ENCODE results near the gene KAT6B. TPM values are rescaled to one million over a fixed set of nuclear protein-coding genes. Genes with fewer than 3 reads are reported as not detected.

Gene KAT6B
- total and polyA plus RNA-seq, 11 donors, result 10.4 to 61.3 (median 42.9) TPM

GRCh38 chr10:75019370-75019769 is 193.0 kb downstream of the KAT6B start:
- no peak overlapping the region for H3K4me3 ChIP-seq
- DNase-seq (no peak), ATAC-seq (no peak)
- no peaks in the 10 kb centered on the region for H3K9me3 ChIP-seq
- intact Hi-C loops (cut with DNase I), result loop anchor here in 3 of 10 donors (5.0 to 10.0 kb wide), 2 partner anchors 215 to 752 kb away; partner anchors contain the start of gene COMTD1 (in 1 of the 3)
- peaks cover 0 to 35% (median 11%) of the 10 kb centered on the region in 12 donors for H3K4me1 ChIP-seq
- WGBS, 4 donors, result 43 to 53% (median 48%) methylated on average over 2 of the region's 2 CpGs
- TF ChIP-seq POLR2A (IDR thresholded peaks at IDR 0.05) (no peak), CTCF (IDR thresholded peaks at IDR 0.05) (peak in 8 of 12 donors; percentile 19 to 49 (median 34))
- H3K36me3 ChIP-seq, result peaks cover 0 to 53% (median 43%) of the 10 kb centered on the region in 9 donors
- H3K27me3 ChIP-seq, result no peaks in the 10 kb centered on the region
- H3K27ac ChIP-seq, result no peak overlapping the region

- DNase-seq (no peak), ATAC-seq (no peak)
- peaks cover 0 to 61% (median 51%) of the 10 kb centered on the region in 9 donors for H3K36me3 ChIP-seq
- TF ChIP-seq CTCF (IDR thresholded peaks at IDR 0.05), result no peak
- no peak for TF ChIP-seq POLR2A (IDR thresholded peaks at IDR 0.05)
- H3K9me3 ChIP-seq, result no peaks in the 10 kb centered on the region
- peaks cover 0 to 28% (median 10%) of the 10 kb centered on the region in 12 donors for H3K4me1 ChIP-seq
- no peaks in the 10 kb centered on the region for H3K27me3 ChIP-seq
- H3K4me3 ChIP-seq, result no peak overlapping the region
- no peak overlapping the region for H3K27ac ChIP-seq
- intact Hi-C loops (cut with DNase I), result loop anchor here in 8 of 10 donors (5.0 to 10.0 kb wide), 3 partner anchors 82 to 755 kb away; no protein-coding TSS in a partner anchor
- 74 to 83% (median 82%) methylated on average over 6 of the region's 6 CpGs for WGBS, 4 donors
These were observed 193.8 kb downstream of the KAT6B start for GRCh38 chr10:75020168-75020567.

- H3K27me3 ChIP-seq, result no peaks in the 10 kb centered on the region
- H3K4me1 ChIP-seq, result peaks cover 0 to 15% (median under 1%) of the 10 kb centered on the region in 12 donors
- no peaks in the 10 kb centered on the region for H3K9me3 ChIP-seq
- no peak for DNase-seq
- H3K4me3 ChIP-seq, result no peak overlapping the region
- no peak overlapping the region for H3K27ac ChIP-seq
- 81 to 89% (median 86%) methylated on average over 10 of the region's 10 CpGs for WGBS, 4 donors
- intact Hi-C loops (cut with DNase I), result loop anchor here in 8 of 10 donors (2.0 to 10.0 kb wide), 4 partner anchors 81 to 757 kb away; no protein-coding TSS in a partner anchor
- ATAC-seq, result no peak
- TF ChIP-seq POLR2A (IDR thresholded peaks at IDR 0.05) (no peak), CTCF (IDR thresholded peaks at IDR 0.05) (no peak)
- peaks cover 0 to 74% (median 66%) of the 10 kb centered on the region in 9 donors for H3K36me3 ChIP-seq
These were observed 195.2 kb downstream of the KAT6B start for GRCh38 chr10:75021379-75022249.

- WGBS, 4 donors, result 94 to 100% (median 95%) methylated on average over 2 of the region's 2 CpGs
- intact Hi-C loops (cut with DNase I), result loop anchor here in 8 of 10 donors (2.0 to 10.0 kb wide), 4 partner anchors 79 to 758 kb away; no protein-coding TSS in a partner anchor
- Histone ChIP-seq H3K36me3 (peaks cover 0 to 82% (median 75%) of the 10 kb centered on the region in 9 donors), H3K27ac (no peak overlapping the region), H3K4me3 (no peak overlapping the region), H3K4me1 (peaks cover 0 to 15% (median 0%) of the 10 kb centered on the region in 12 donors), H3K9me3 (no peaks in the 10 kb centered on the region), H3K27me3 (no peaks in the 10 kb centered on the region)
- no peak for TF ChIP-seq CTCF (IDR thresholded peaks at IDR 0.05)
- TF ChIP-seq POLR2A (IDR thresholded peaks at IDR 0.05), result no peak
- no peak for ATAC-seq
- DNase-seq, result no peak
These were observed 196.7 kb downstream of the KAT6B start for GRCh38 chr10:75023074-75023473.
